ENCODE data around the gene RNF187.
"Not testable (repeated sequence)": the region's sequence is repeated elsewhere in the genome, so short reads cannot be mapped to it uniquely, and the experiment has no call there.

RNF187 gene

GRCh38 chr1:228488818-228489674 lies 1.9 kb downstream of the RNF187 start:
- no peak for DNase-seq

DNA sequence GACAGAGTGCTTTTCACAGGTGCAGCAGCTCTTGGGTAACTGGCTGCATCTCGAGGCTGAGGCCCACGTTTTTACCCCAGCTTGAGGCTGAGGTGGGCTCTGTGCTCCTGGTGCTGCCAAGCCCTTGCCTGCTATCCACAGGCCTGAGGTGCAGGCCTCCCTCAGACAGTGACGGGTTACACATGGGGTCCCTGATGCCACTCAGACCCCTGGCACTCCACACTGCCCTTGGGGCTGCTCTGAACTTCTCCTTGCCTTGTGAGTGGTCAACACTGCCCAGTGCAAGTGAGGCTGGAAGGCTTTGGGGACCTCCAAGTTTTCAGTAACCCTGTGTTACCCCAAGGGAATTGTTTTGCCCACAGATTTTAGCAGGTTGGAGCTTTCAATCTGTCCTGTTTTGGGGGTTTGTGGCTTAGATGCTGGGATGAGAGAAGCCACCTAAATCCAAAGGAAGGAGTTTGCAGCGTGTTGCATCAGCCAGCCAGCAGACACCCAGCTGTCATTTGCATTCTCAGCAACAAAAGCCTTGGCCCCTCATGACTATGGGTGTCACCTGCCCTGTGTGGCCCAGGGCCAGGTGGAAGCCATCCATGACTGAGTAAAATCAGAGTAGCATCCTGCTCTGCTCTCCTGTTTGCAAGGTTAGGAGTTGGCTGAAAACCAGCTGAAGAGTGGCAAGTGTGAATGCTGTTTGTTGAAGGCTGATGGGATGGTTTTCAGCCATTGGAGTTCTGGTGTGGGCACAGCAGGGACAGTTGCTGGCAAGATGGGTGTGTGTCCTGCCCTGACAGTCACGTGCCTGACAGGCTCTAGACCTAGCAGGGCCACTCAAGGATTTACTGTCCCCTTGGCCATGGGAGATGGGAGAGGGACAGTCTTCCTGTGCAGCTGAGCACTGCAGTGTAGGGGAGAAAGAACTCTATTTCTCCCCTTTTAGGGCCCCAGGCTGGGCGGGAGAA lies 3.2 kb downstream of the RNF187 start:
- DNase-seq: peak; percentile 89

- DNase-seq: no peak
Measured at GRCh38 chr1:228493141-228494043, 6.2 kb downstream of the RNF187 start.

DNA sequence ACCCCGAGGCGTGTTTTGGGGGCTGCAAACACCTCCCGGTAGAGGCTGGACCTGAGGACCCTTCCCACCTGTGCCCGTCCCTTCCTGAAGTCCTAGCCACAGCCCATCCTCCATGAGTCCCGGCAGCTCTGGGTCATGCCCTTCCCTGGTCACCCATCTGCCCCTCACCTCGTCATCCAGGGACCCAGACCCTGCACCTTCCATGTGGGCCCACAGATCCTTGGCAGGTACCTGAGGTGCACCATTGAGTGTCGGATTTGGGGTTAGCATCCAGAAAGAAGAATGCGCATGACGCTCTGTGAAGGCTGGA lies 6.8 kb downstream of the RNF187 start:
- DNase-seq: no peak

GRCh38 chr1:228494391-228494790 lies 7.2 kb downstream of the RNF187 start:
- no peak for DNase-seq

- DNase-seq: no peak
Measured at GRCh38 chr1:228494970-228495853, 8.0 kb downstream of the RNF187 start.

DNA sequence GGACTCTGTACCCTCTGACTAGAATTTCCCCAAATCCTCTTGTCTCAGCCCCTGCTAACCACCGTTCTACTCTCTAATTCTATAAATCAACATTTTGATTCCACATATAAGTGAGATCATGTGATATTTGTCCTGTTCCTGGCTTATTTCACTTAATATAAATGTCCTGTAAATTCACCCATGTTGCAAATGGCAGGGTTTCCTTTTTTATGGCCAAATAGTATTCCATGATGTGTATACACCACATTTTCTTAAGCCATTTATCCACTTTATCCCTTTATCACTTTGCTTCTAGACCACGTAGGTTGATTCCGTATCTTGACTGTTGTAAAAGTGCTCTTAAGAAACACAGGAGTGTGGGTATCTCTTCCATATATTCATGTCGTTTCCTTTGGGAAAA lies 8.9 kb downstream of the RNF187 start:
- no peak for DNase-seq

GRCh38 chr1:228496494-228496893 lies 9.3 kb downstream of the RNF187 start:
- DNase-seq: no peak

DNA sequence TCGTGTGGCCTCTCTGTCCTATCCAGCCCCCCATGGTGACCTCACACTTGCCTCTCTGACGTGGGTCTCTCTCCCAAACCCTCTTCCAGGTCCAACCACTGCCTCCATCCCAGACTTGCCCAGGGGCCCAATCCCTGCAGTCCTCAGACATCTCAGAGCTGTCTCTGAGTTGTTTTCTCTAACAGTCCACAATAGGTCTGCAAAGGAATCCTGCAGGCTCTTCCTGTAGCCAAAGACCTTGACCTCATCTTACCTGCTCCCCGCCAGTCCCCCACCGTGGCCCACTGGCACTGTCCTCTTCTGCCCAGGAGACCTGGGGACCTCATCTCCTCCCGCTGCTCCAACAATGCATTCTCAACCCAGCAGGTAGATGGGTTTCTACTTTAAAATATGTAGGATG lies 10.0 kb downstream of the RNF187 start:
- no peak for DNase-seq

- DNase-seq: no peak
Measured at GRCh38 chr1:228497817-228498216, 10.6 kb downstream of the RNF187 start.

- no peak for DNase-seq
Measured at GRCh38 chr1:228500143-228500734, 13.1 kb downstream of the RNF187 start.

GRCh38 chr1:228500901-228501871 lies 14.0 kb downstream of the RNF187 start:
- peak; percentile 53 for DNase-seq

- no peak for DNase-seq
Measured at GRCh38 chr1:228502522-228502921, 15.3 kb downstream of the RNF187 start.

- not testable (repeated sequence) for DNase-seq
Measured at GRCh38 chr1:228505944-228506343, 18.8 kb downstream of the RNF187 start.

GRCh38 chr1:228507961-228508652 lies 20.9 kb downstream of the RNF187 start:
- DNase-seq: no peak

DNA sequence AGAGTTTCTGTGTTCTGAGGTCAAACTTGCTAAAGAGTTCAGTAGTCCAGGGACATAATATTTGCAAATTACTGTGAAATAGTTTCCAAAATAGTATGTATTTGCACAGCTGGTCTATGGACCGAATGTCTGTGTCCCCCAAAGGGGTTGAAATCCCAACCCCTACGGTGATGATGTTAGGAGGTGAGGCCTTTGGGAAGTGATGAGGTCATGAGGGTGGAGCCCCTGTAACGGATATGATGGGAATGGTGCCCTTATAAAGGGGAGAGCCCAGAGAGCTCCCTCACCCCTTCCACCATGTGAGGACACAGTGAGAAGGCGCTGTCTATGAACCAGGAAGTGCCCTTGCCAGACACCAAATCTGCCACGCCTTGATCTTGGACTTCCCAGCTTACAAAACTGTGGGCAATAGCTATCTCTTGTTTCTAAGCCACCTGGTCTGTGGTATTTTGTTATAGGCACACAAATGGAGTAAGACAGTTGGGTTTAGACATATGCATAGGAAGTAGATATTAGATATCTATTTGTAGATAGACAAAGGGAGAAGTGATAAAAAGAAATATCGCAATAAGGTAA lies 21.7 kb downstream of the RNF187 start:
- no peak for DNase-seq

GRCh38 chr1:228510101-228510802 lies 23.1 kb downstream of the RNF187 start:
- DNase-seq: no peak

GRCh38 chr1:228510803-228511413 lies 23.7 kb downstream of the RNF187 start:
- DNase-seq: no peak
